ENCODE measurements around the gene ZNF564. TPM values are rescaled to one million over a fixed set of nuclear protein-coding genes. Genes with fewer than 3 reads are reported as not detected.

ZNF564 gene
- total RNA-seq, 4 donors from 2014 or later: 6.9 to 10.1 (median 8.8) TPM

DNA sequence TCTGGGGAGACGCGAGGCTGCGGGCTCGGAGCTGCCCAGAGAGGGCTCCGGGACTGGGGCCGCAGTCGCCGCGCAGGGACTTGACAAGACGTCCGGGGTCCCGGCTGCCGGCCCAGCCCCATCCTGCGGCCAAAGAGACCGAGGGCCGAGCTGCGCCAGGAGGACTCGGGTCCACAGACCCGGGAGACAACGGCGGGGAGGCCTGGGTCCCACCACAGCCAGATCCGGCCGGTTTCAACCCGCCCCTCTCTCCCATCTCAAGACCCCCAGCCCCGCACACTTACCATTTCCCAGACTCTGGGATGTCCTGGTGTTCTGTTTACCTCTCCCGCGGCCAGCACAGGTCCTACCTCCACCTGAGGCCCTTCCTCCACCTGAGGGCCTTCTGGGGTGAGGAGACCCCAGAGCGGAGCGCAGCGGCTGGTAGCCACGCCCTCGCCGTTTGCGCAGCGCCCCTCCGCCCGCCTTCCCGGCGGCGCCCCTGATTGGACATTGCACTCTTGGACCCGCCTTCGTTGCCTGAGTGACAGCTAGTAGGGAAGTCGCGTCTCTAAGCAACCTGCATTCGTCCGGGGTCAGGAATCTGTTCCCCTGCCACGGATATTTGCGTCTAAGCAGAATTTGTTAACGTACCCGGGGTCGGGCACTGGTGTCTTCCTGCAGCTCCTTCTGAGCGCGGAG is 66.8 kb downstream of the ZNF564 start, which contains the start of gene ZNF709:
Gene ZNF709 (minus strand): TSS at position 446 of the 681 bp plus-strand sequence. CDS start 159 bp downstream, at position 287.
- 0% methylated on average over 25 to 47 of the region's 53 CpGs for WGBS, 2 donors
- intact Hi-C loops (cut with DNase I; ENCODE audit: low total_unique reads): no loop called here
- peak within 1 kb of the TSS; percentile 82 for H3K4me3 ChIP-seq (ENCODE audit: low read depth, poor library complexity, severe bottlenecking)
- DNase-seq (ENCODE audit: low spot score in 2 of 2): peak; percentile 92 to 98
- TF ChIP-seq, protein P1, sequence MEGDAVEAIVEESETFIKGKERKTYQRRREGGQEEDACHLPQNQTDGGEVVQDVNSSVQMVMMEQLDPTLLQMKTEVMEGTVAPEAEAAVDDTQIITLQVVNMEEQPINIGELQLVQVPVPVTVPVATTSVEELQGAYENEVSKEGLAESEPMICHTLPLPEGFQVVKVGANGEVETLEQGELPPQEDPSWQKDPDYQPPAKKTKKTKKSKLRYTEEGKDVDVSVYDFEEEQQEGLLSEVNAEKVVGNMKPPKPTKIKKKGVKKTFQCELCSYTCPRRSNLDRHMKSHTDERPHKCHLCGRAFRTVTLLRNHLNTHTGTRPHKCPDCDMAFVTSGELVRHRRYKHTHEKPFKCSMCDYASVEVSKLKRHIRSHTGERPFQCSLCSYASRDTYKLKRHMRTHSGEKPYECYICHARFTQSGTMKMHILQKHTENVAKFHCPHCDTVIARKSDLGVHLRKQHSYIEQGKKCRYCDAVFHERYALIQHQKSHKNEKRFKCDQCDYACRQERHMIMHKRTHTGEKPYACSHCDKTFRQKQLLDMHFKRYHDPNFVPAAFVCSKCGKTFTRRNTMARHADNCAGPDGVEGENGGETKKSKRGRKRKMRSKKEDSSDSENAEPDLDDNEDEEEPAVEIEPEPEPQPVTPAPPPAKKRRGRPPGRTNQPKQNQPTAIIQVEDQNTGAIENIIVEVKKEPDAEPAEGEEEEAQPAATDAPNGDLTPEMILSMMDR (IDR thresholded peaks at IDR 0.05): no peak
- TF ChIP-seq POLR2A (IDR thresholded peaks at IDR 0.05): no peak

DNA sequence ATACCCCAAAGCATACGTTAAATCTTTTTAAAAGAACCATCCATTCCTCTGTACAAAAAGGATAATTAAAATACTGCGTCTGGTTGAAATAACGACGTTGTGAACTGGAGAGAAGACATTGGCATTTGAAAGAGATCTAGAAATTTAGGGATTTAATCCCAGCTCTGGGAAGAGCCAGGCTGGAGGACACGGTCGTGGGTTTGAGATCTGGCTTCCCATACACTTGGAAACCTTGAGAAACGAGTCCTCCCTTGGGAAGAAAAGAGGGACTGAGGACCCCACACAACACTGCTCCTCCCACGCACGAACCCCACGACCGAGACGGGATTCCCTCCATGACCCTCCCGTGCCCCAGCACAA is 67.3 kb downstream of the ZNF564 start:
- 1 to 3% methylated on average over 12 to 13 of the region's 13 CpGs for WGBS, 2 donors
- H3K4me3 ChIP-seq (ENCODE audit: low read depth, poor library complexity, severe bottlenecking): peak overlapping the region; percentile 82
- DNase-seq (ENCODE audit: low spot score in 2 of 2): no peak
- TF ChIP-seq, protein P1 (IDR thresholded peaks at IDR 0.05): no peak
- TF ChIP-seq POLR2A (IDR thresholded peaks at IDR 0.05): no peak
- intact Hi-C loops (cut with DNase I; ENCODE audit: low total_unique reads): no loop called here

DNA sequence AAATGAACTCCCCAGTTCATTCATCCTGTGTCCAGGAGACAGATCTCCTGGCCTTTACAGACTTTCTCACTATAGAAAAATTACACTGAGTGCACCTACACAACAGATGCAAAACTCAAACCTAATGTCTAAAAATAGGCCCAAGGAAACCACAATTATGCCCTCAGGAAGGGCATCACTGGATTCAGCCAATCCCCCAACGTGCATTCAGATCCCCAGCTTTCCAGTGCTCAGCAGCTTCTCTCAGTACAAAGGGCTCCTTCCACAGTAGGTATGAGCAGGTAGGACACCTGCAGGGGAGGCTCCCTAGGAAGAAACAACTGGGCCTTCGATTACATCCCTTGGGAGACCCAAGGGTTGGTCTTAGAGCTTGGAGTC is 68.8 kb downstream of the ZNF564 start:
- H3K4me3 ChIP-seq (ENCODE audit: low read depth, poor library complexity, severe bottlenecking): no peak overlapping the region
- TF ChIP-seq, protein P1 (IDR thresholded peaks at IDR 0.05): no peak
- no peak for TF ChIP-seq POLR2A (IDR thresholded peaks at IDR 0.05)
- intact Hi-C loops (cut with DNase I; ENCODE audit: low total_unique reads): no loop called here
- DNase-seq (ENCODE audit: low spot score in 2 of 2): no peak
- WGBS, 2 donors: 57 to 73% methylated on average over 2 of the region's 2 CpGs

DNA sequence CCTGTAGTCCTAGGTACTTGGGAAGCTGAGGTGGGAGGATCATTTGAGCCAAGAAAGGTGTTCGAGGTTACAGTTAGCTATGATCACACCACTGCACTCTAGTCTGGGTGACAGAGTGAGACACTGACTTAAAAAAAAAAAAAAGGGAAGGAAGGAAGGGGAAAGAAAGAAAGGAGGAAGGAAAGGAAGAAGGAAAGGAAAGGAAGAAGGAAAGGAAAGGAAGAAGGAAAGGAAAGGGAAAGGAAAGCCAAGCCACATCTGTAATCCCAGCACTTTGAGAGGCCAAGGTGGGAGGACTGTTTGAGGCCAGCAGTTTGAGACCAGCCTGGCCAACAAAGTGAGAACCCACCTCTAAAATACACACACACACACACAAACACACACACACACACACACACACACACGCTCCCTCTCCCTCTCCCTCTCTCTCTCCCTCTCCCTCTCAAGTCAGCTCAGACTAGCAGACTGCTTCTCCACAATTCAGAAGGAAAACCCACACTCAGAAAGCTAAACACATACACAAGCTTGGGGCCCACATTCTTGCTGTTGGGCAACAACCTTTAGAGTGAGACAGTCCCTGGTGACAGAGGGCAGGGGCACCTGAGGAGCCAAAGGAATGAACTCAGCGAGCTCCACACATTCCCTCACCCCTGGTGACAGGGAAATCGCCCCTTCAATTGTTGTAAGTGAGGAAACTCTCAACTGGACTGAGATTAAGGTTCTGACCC is 69.3 kb downstream of the ZNF564 start:
- H3K4me3 ChIP-seq (ENCODE audit: low read depth, poor library complexity, severe bottlenecking): no peak overlapping the region
- DNase-seq (ENCODE audit: low spot score in 2 of 2): no peak
- TF ChIP-seq POLR2A (IDR thresholded peaks at IDR 0.05): no peak
- TF ChIP-seq, protein P1 (IDR thresholded peaks at IDR 0.05): no peak
- intact Hi-C loops (cut with DNase I; ENCODE audit: low total_unique reads): no loop called here
- 68 to 71% methylated on average over 4 of the region's 4 CpGs for WGBS, 2 donors

DNA sequence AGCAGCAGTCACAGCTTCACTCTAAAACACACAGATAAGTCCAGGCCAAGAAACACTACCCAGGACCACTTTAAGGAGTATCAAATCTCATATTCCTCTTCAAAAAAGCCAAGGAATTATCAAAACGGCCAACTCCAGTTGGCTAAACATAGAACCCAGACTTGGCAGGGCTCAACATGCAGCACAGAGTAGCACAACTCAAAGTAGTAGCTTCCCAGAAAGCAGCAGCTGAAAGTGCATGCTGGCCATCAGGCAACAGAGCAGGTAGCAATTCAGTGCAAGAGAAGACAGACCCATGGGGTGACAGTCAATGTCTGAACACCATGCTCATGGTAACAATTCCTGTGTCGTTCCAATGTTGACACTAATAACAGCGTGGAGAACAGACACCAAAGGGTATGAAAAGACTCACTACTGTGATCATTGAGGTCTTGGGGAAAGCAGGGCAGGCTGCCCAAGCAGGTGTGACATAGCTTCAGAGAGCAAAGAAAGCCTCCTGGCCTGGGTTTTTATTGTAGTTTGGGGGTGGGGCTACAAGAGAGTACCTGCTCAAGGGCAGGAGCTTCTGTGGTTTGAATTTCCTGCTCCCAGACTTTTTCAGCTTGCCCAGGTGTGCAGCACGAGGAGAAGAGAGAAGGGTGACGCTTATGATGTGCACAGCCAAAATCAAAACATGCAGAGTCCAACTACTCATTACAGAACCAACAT is 72.9 kb downstream of the ZNF564 start:
- intact Hi-C loops (cut with DNase I; ENCODE audit: low total_unique reads): no loop called here
- H3K4me3 ChIP-seq (ENCODE audit: low read depth, poor library complexity, severe bottlenecking): no peak overlapping the region
- TF ChIP-seq POLR2A (IDR thresholded peaks at IDR 0.05): no peak
- TF ChIP-seq, protein P1 (IDR thresholded peaks at IDR 0.05): no peak
- WGBS, 2 donors: 58% methylated on average over 5 of the region's 5 CpGs
- DNase-seq (ENCODE audit: low spot score in 2 of 2): peak in 1 of 2 donors; percentile 54

Other genes with a start within 250 kb of the ZNF564 start
- 10 to 100 TPM in 1 of 4 donors, 1 to 10 TPM in 3; 3.1 to 16.9 (median 5.6) TPM for gene ZNF563, start 217.8 kb downstream of the ZNF564 start, total RNA-seq
- gene ZNF442, start 185.8 kb downstream of the ZNF564 start, total RNA-seq: 1 to 10 TPM; 1.3 to 3.0 (median 1.8) TPM
- gene ZNF799, start 150.2 kb downstream of the ZNF564 start, total RNA-seq: 1 to 10 TPM; 3.1 to 5.4 (median 4.3) TPM
- gene ZNF443, start 110.5 kb downstream of the ZNF564 start, total RNA-seq: 1 to 10 TPM; 4.0 to 5.2 (median 4.9) TPM
- gene ZNF709, start 66.7 kb downstream of the ZNF564 start, total RNA-seq: 1 to 10 TPM; 1.7 to 3.1 (median 2.8) TPM
- gene ZNF490, start 59.3 kb upstream of the ZNF564 start, total RNA-seq: 1 to 10 TPM; 5.0 to 7.3 (median 6.7) TPM
- 10 to 100 TPM; 18.6 to 31.1 (median 22.5) TPM for gene ZNF791, start 59.4 kb upstream of the ZNF564 start, total RNA-seq
- gene MAN2B1, start 115.3 kb upstream of the ZNF564 start, total RNA-seq: 10 to 100 TPM; 52.8 to 83.0 (median 74.9) TPM
- 10 to 100 TPM; 15.3 to 23.7 (median 19.3) TPM for gene WDR83, start 115.3 kb upstream of the ZNF564 start, total RNA-seq
- gene DHPS, start 130.4 kb upstream of the ZNF564 start, total RNA-seq: 100 to 1,000 TPM; 101 to 218 (median 159) TPM
- not detected for gene GNG14, start 136.5 kb upstream of the ZNF564 start, total RNA-seq
- gene FBXW9, start 145.1 kb upstream of the ZNF564 start, total RNA-seq: 10 to 100 TPM in 3 of 4 donors, 1 to 10 TPM in 1; 7.2 to 21.4 (median 13.1) TPM
- 100 to 1,000 TPM in 1 of 4 donors, 10 to 100 TPM in 3; 58.3 to 160 (median 89.9) TPM for gene TNPO2, start 172.4 kb upstream of the ZNF564 start, total RNA-seq
- gene TRIR, start 183.2 kb upstream of the ZNF564 start, total RNA-seq: 100 to 1,000 TPM; 358 to 439 (median 390) TPM
- 10 to 100 TPM; 43.2 to 63.2 (median 53.4) TPM for gene GET3, start 186.0 kb upstream of the ZNF564 start, total RNA-seq
- 100 to 1,000 TPM in 2 of 4 donors, 10 to 100 TPM in 2; 58.3 to 116 (median 85.5) TPM for gene BEST2, start 200.3 kb upstream of the ZNF564 start, total RNA-seq
- 100 to 1,000 TPM in 1 of 4 donors, 10 to 100 TPM in 3; 49.9 to 122 (median 65.8) TPM for gene HOOK2, start 224.1 kb upstream of the ZNF564 start, total RNA-seq
- gene JUNB, start 240.0 kb upstream of the ZNF564 start, total RNA-seq: 1,000 to 10,000 TPM in 1 of 4 donors, 100 to 1,000 TPM in 3; 608 to 1,091 (median 870) TPM